Stimulated activated CD4-positive, alpha-beta T cell treated with anti-CD3 and anti-CD28 coated beads, Interleukin-2, amount 100 ng/mL, for 4 hours (primary cell): ENCODE measurements around the gene TBRG4.
A peak's percentile ranks its signal among the peaks of the same experiment; 100 is the strongest.
"Not testable (repeated sequence)": the region's sequence is repeated elsewhere in the genome, so short reads cannot be mapped to it uniquely, and the experiment has no call there.

Source experiments
- DNase-seq: peaks from one replicate; pipeline ENCODE4 v3.0.0-alpha.2; 2020; ENCODE audit warnings: low read depth

Gene TBRG4

GRCh38 chr7:45116048-45116447, 4.6 kb upstream of the TBRG4 start:
- DNase-seq: no peak

DNA sequence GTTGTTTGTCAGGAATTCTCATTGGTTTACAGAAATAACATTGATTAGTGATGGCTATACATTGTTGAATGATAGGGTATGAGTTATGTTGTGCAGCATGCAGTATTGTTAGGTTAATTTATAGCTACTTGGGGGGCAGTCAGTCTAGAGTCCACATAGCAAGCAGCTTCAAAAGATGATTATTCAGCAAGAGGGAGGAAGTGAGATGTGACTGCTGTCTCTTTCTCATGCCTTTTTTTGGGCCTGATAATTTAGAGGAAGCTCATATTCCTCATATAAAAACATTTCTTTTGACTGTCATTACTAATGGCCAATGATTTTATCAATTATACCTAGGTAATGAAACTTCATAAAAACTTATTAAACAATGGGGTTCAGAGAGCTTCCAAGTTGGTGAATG, 3.4 kb upstream of the TBRG4 start:
- no peak for DNase-seq

- not testable (repeated sequence) for DNase-seq
These were observed 2.8 kb upstream of the TBRG4 start for GRCh38 chr7:45114257-45114656.

- DNase-seq: no peak
These were observed 1.2 kb upstream of the TBRG4 start for GRCh38 chr7:45112648-45113047.

DNA sequence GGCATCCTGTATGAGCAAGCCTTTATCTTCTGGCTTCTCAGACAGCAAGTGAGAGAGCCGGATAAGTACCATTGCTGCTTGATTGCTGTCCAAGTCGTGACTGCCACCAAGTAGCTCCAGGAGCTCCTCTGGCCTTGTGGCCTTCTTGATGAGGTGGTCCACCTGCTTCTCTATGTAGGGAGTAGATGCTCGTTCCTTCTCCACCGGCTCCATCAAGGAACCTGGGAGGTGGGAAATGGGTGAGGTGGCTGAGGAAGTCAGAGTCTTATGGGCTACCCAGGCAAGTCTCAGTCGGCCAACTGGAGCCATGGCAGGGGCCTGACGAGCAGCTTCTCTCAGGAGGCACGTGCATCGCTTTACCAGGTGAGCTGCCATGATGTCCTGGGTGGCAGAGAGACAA, 2.6 kb downstream of the TBRG4 start:
- no peak for DNase-seq

DNA sequence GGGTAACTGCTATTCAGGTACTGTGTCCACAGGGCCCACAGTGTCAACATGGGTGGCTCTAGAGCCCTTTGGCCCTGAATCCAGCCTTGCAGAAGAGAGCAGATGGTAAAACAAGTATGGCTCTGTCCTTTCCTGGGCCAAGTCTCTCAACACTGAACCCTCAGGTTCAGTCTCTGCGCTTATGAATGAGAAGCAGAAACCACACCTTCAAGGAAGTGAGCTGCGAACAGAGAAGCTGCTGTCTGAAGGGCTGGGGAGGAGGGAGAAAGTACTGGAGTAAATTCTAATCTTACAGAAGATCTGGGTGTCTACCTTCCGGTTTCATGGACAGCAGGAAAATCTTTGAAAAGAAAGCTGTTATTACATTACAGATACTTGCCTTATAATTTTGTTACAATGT, 4.1 kb downstream of the TBRG4 start:
- DNase-seq: no peak

- no peak for DNase-seq
These were observed 4.7 kb downstream of the TBRG4 start for GRCh38 chr7:45106820-45107219.

DNA sequence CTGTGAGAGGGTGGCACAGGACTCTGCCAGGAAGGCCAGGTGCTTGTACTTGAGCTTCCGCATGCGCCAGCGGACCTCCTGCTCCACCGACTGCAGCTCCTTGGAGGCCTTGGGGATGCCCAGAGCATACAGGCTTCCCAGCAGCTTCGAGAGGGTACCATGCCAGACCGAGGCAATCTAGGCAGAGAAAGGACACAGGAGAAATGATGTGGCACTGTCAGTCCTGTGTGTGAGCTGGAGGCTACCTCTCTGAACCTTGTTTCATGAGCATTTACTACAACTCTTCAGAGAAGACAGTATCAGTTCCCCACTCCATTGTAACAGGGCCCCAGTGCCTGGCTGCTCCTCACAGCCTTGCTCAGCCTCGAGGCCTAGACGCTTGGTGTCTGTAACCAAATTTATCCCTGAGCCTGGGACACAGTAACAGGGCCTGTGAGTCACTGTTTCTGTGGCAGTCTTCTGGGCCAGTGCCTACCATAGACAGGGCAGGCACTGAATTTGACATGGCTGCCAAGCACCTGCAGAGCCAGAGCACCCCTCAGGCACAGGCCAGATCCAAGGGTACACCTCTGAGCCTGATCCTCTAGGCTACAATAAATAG, 5.8 kb downstream of the TBRG4 start:
- DNase-seq: no peak

DNA sequence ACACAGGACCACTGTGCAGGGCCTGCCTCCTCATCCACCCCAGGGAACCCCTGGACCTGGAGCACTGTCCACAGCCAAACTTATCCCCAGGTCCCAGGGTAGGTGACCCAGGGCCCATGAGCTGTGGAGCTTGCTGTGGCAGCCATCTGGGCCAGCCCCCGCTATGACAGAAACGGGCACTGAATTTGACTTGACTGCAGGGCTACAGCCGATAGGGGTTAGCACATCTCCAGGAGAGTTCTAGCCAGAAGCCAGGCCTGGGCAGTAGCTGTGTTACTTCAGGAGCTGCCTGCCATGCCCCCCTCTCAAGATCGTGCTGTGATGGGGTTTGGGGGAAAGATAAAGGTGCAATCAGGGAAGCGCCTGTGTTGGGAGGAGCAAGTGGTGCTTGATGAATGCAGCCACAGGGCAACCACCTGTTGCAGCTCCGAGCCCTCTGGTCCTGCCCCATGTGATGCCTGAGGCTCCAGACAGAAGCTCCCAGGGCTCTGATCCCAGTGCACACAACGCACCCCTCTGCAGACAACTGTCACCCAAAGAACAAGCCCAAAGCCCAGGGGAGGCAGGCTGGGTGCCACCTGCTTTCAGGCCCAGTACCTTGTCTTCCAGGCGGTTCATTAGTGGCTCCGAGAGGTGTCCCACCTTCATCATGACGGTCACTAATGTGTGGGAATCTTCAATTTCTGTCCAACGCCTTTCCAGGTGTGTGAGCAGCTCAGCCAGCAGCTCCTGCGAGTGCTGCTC, 6.5 kb downstream of the TBRG4 start:
- DNase-seq: no peak

DNA sequence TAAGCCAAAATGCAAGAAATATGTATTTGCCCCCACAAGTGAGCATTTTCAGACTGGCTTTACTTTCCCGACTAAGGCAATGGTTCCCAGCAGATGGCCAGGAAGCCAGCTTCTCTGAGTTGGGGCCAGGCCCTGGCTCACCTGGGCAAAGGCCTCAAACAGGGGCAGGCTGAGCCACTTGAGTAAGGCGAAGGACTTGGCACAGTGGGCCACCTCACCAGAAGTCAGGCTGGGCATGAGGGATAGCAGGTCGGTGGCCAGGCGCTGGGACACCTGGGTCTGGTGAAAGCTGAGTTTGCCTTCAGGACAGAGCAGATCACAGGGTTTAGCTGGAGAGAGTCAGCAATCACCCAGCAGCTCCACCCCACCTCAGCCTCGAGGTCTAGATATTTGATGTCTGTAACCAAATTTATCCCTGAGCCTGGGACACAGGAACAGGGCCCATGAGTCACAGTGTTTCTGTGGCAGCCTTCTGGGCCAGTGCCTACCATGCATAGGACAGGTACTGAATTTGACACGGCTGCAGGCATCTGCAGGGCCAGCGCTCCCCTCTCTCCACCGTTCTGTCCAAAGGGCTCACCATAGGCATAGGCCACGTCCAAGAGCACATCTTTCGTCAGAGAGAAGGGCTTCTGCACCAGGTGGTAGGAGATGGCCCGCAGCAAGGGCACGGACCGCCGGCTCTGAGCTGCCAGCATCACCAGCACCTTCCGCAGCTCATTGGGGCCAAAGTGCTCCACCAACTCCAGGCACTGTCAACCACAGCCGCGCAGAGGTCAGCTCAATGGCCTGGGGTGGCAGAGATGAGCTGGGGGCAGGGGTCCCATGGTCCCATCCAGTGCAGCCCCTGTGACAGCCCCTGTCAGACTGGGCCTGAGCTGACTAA, 7.3 kb downstream of the TBRG4 start:
- no peak for DNase-seq

GRCh38 chr7:45102785-45103712, 8.4 kb downstream of the TBRG4 start:
- no peak for DNase-seq

DNA sequence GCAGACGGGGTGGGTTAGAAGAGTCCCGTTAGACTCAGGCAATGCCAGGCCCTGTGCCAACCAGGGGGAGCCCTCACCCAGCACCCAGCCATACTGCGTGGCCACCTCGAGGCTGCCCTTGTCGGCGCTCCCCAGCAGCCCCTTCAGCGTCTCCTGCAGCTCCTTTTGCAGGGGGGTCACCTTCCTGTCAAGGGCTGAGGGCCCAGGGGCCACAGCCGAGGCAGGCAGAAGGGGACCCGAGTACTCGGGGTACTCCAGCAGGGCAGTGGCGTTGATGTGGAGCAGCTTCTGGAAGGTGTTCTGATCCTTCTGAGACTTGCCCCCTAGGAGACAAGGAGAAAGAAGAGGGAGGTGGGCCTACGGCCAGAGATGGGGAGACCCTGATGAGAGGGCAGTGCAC, 9.7 kb downstream of the TBRG4 start:
- DNase-seq: no peak

GRCh38 chr7:45100761-45101480, 10.6 kb downstream of the TBRG4 start:
- no peak for DNase-seq

DNA sequence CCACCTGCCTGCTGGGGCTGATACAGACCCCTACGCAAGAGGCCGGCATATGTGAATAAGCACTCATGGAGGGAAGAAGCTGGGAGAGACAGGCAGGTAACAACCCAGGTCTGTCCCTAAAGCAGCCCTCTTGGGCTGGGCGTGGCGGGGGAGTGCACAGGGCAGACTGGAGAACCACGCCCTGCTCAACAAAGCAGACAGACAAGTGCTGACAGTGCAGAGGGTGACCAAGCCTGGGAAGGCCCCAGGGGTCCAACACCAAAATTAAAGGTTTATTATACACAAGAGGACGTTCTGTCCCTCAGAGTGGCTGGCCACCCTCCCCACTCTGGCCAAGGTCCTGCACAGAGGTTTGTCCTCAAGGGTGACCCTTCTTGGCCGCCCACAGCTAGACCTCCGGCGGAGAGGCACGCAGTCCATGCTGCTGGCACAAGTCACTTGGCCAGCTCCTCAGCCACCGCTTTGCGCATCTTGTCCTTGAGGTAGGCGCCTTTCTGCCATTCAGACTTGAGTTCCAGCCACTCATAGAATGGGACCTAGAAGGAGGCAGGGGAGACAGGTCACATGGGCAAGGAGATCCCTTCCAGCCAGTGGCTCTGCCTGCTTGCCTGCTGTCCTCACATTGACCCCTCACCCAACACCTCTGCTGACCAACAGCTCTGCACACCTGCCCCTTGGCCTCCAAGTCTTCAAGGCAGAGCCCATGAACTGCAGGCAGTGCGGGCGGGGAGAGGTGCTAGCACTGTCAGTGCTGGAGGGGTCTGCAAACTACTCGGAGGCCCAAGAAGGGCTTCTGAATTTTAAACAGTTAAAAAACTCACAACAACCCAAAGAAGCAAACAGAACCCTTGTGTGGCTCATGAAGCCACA, 11.4 kb downstream of the TBRG4 start:
- DNase-seq: no peak

GRCh38 chr7:45098983-45099839, 12.3 kb downstream of the TBRG4 start:
- no peak for DNase-seq

GRCh38 chr7:45092931-45093235, 18.6 kb downstream of the TBRG4 start:
- no peak for DNase-seq

DNA sequence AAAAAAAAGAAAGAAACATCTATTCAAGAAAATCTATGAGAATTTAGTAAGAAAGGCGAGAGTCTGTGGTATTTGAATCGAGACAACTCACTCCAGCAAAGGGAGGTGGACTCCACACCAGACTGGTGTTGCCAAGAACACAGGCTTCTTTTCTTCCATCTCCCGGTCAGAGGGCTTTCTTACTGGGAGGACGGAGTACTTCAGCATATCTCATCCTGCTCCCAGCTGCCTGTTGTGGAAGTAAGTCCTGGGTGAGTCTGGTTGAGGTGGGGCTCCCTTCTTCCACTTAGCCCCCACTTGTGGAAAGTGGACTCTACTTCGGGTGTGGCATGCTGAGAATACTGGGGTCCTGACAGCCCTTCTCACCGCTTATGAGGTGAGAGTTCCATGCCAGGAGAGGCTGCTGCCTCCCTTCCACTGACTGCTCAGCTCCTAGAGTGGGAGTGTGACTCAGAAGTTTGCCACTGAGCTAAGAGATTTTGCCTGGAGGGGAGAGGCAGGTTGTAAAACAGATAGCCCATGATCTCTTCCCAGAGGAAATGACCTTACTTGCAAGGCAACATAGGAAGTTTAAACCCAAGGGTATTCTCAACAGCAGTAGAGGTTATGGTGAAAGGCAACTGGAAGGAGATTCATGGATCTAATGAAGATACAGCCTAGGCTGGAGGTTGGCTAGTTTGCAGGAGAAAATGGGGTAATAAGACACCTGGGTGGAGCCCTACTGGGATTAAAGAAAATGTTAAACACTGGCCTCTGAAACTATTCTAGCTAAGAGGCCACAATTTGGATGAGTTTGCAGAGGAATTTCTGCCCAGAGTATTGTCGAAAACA, 19.2 kb downstream of the TBRG4 start:
- DNase-seq: no peak

DNA sequence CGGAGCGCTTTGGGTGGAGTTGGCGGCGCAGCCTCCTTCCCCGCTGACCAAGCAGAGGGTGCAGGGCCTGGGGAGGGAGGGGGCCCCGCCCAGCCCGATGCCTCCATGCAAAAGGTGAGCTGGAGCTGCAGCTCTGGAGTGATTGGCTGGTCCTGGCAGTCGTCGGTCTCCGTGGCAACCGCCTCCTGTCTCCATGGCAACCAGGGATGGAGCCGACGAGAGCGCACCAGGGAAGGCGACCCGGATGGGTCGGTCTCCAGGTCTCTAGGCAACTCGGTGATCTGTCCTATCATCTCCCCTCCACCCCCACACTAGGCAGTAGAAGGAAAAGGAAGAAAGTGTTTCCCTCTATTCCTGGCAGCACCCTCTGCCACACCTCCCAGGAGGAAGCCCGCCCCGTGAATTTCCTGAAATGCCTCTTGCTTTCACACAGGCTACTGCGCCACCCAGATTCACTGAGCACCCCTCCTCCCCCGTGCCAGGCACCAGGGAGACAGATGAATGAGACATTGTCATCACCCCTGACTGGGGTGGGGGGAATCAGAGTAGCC, 22.1 kb downstream of the TBRG4 start:
- peak; percentile 25 for DNase-seq
